DND-41 (cell line): ENCODE measurements around the gene LMOD2.

Experiments used
- ATAC-seq: fragments of 200-7000 bp; cut with Tn5 transposase; 3 replicates; pipeline ENCODE4 v1.9.1; 2021; ENCODE audit warnings: low read depth; ENCODE audit not compliant: insufficient read depth
- DNase-seq: peaks from one replicate; pipeline ENCODE4 v3.0.0-alpha.2; 2020
- H2AFZ ChIP-seq: 2 replicates; pipeline ENCODE4 v1.6.0; 2012; ENCODE audit warnings: low read depth, low read length
- H3K27ac ChIP-seq: 2 replicates; pipeline ENCODE4 v1.5.1; 2012; ENCODE audit warnings: low read length, inconsistent platforms
- H3K27me3 ChIP-seq: fragments of 200-600 bp; sonication (generic); 2 replicates; pipeline ENCODE4 v1.6.0; 2012; ENCODE audit warnings: low read length, mild to moderate bottlenecking, inconsistent platforms; ENCODE audit not compliant: insufficient read depth, poor library complexity
- H3K36me3 ChIP-seq: 2 replicates; pipeline ENCODE4 v1.5.1; 2012; ENCODE audit warnings: low read length, inconsistent platforms; ENCODE audit not compliant: insufficient read depth
- H3K4me1 ChIP-seq: 2 replicates; pipeline ENCODE4 v1.5.1; 2012; ENCODE audit warnings: mild to moderate bottlenecking, low read length; ENCODE audit not compliant: insufficient read depth
- H3K4me2 ChIP-seq: 2 replicates; pipeline ENCODE4 v1.6.0; 2012; ENCODE audit warnings: mild to moderate bottlenecking, moderate library complexity, low read length, inconsistent platforms; ENCODE audit not compliant: insufficient read depth
- H3K4me3 ChIP-seq, 2 experiments: fragments of 200-600 bp in 1 of 2; shearing (Covaris generic) in 1 of 2; 2 replicates each; pipeline ENCODE4 v1.5.1; 2012 to 2016; ENCODE audit warnings: inconsistent platforms in 2 of 2, low read length in 2 of 2, mild to moderate bottlenecking in 2 of 2, low read depth in 1 of 2, moderate library complexity in 1 of 2
- H3K79me2 ChIP-seq: 2 replicates; pipeline ENCODE4 v1.6.0; 2012; ENCODE audit warnings: low read length, inconsistent platforms; ENCODE audit not compliant: insufficient read depth
- H3K9ac ChIP-seq: 2 replicates; pipeline ENCODE4 v1.6.0; 2012; ENCODE audit warnings: low read depth, mild to moderate bottlenecking, inconsistent platforms, low read length, moderate library complexity
- H3K9me3 ChIP-seq: 2 replicates; pipeline ENCODE4 v1.5.1; 2012; ENCODE audit warnings: low read length, moderate library complexity, mild to moderate bottlenecking, inconsistent platforms; ENCODE audit not compliant: insufficient read depth, severe bottlenecking
- H4K20me1 ChIP-seq: 2 replicates; pipeline ENCODE4 v1.6.0; 2012; ENCODE audit warnings: low read length; ENCODE audit not compliant: insufficient read depth
- CTCF ChIP-seq: IDR thresholded peaks from 2 replicates; pipeline ENCODE4 v1.5.1; 2012; ENCODE audit warnings: borderline replicate concordance, low read length, moderate library complexity, mild to moderate bottlenecking; ENCODE audit not compliant: poor library complexity, severe bottlenecking; ENCODE audit errors: extremely low read depth
- EZH2 ChIP-seq: IDR thresholded peaks from 3 replicates; pipeline ENCODE4 v1.6.1; 2012; ENCODE audit warnings: borderline replicate concordance, low read depth, mild to moderate bottlenecking, moderate library complexity, low read length, inconsistent platforms; ENCODE audit not compliant: severe bottlenecking

LMOD2 gene

GRCh38 chr7:123666492-123666891 is 10.8 kb downstream of the LMOD2 start:
- DNase-seq: no peak
- no peaks in the 10 kb centered on the region for H4K20me1 ChIP-seq
- H3K79me2 ChIP-seq: no peaks in the 10 kb centered on the region
- no peak for ATAC-seq
- TF ChIP-seq EZH2 (no peak), CTCF (no peak)
- no peak overlapping the region for H3K9ac ChIP-seq
- H3K27me3 ChIP-seq: no peaks in the 10 kb centered on the region
- no peaks in the 10 kb centered on the region for H3K36me3 ChIP-seq
- H3K4me2 ChIP-seq: no peak overlapping the region
- H3K9me3 ChIP-seq: no peaks in the 10 kb centered on the region
- H2AFZ ChIP-seq: no peak overlapping the region
- H3K4me1 ChIP-seq: no peaks in the 10 kb centered on the region
- no peak overlapping the region for H3K4me3 ChIP-seq
- H3K27ac ChIP-seq: no peak overlapping the region

DNA sequence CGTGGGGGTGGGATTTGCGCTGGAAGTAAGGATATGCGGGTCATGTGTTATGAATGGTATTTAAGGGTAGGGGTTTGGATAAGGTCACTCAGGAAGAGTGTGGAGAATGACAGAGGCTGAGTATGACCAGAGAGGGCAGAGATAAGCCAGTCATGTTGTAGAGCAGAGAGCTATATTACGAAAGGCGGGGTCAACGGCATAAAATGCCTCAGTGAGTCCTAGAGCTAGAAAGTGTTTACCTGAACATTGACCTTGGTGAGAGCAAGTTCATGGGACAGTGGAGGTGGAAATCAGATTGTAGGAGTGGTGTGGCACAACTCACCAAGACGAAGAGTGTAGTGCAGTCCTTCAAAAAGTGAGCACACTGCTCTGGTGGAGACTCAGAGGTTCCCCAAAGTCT is 13.8 kb downstream of the LMOD2 start:
- no peak overlapping the region for H3K4me3 ChIP-seq
- no peak overlapping the region for H2AFZ ChIP-seq
- no peaks in the 10 kb centered on the region for H3K36me3 ChIP-seq
- TF ChIP-seq EZH2 (no peak), CTCF (no peak)
- H3K4me1 ChIP-seq: no peaks in the 10 kb centered on the region
- H4K20me1 ChIP-seq: no peaks in the 10 kb centered on the region
- H3K27ac ChIP-seq: no peak overlapping the region
- DNase-seq: no peak
- ATAC-seq: no peak
- H3K4me2 ChIP-seq: no peak overlapping the region
- H3K9me3 ChIP-seq: no peaks in the 10 kb centered on the region
- no peaks in the 10 kb centered on the region for H3K79me2 ChIP-seq
- H3K27me3 ChIP-seq: no peaks in the 10 kb centered on the region
- H3K9ac ChIP-seq: no peak overlapping the region

- TF ChIP-seq EZH2 (no peak), CTCF (no peak)
- no peaks in the 10 kb centered on the region for H3K79me2 ChIP-seq
- no peak overlapping the region for H3K27ac ChIP-seq
- ATAC-seq: no peak
- no peaks in the 10 kb centered on the region for H3K27me3 ChIP-seq
- H3K9ac ChIP-seq: no peak overlapping the region
- no peak for DNase-seq
- H3K4me3 ChIP-seq: no peak overlapping the region
- H3K9me3 ChIP-seq: no peaks in the 10 kb centered on the region
- no peaks in the 10 kb centered on the region for H3K36me3 ChIP-seq
- no peak overlapping the region for H3K4me2 ChIP-seq
- no peaks in the 10 kb centered on the region for H3K4me1 ChIP-seq
- no peak overlapping the region for H2AFZ ChIP-seq
- H4K20me1 ChIP-seq: no peaks in the 10 kb centered on the region
Observed at GRCh38 chr7:123673137-123673732, 17.6 kb downstream of the LMOD2 start.
